HepG2 (cell line): ENCODE data around the gene ARID1A. TPM values are rescaled to one million over a fixed set of nuclear protein-coding genes. Genes with fewer than 3 reads are reported as not detected.

ENCODE experiments used
- ATF3 ChIP-seq: sonication (generic); formaldehyde crosslinking; IDR thresholded peaks from 2 replicates; pipeline ENCODE4 v1.4.0; 2020; ENCODE audit warnings: missing genetic modification reagents
- GTF2F1 ChIP-seq: fragments of 150-350 bp; IDR thresholded peaks from 2 replicates; pipeline ENCODE4 v1.6.1; 2014; ENCODE audit warnings: low read length
- MTA1 ChIP-seq: sonication (generic); formaldehyde crosslinking; IDR thresholded peaks from 2 replicates; pipeline ENCODE4 v1.4.0; 2020; ENCODE audit warnings: missing genetic modification reagents, mild to moderate bottlenecking, borderline replicate concordance
- PCBP2 ChIP-seq: fragments of 200-400 bp; formaldehyde crosslinking; optimal IDR thresholded peaks from 2 replicates; pipeline ENCODE3; 2018; ENCODE audit warnings: low read length, low read depth; ENCODE audit not compliant: poor library complexity, severe bottlenecking
- REXO4 ChIP-seq: sonication (generic); formaldehyde crosslinking; IDR thresholded peaks from 2 replicates; pipeline ENCODE4 v1.8.0; 2022; ENCODE audit warnings: missing genetic modification reagents, mild to moderate bottlenecking, borderline replicate concordance
- THAP11 ChIP-seq: IDR thresholded peaks from 2 replicates; pipeline ENCODE4 v1.6.1; 2016; ENCODE audit warnings: missing biosample characterization, missing genetic modification reagents
- ZC3H13 ChIP-seq: sonication (generic); formaldehyde crosslinking; IDR thresholded peaks from 2 replicates; pipeline ENCODE4 v1.8.1; 2023; ENCODE audit warnings: mild to moderate bottlenecking, missing genetic modification reagents, moderate library complexity
- ZFP37 ChIP-seq: sonication (generic); formaldehyde crosslinking; IDR thresholded peaks from 2 replicates; pipeline ENCODE4 v1.4.0; 2020; ENCODE audit warnings: missing genetic modification reagents, borderline replicate concordance
- ZNF274 ChIP-seq: sonication (generic); formaldehyde crosslinking; IDR thresholded peaks from 2 replicates; pipeline ENCODE4 v1.5.1; 2020; ENCODE audit warnings: mild to moderate bottlenecking, missing genetic modification reagents
- ZNF558 ChIP-seq: sonication (generic); formaldehyde crosslinking; IDR thresholded peaks from 2 replicates; pipeline ENCODE4 v1.9.0; 2022; ENCODE audit warnings: mild to moderate bottlenecking, missing genetic modification reagents, borderline replicate concordance
- polyA plus RNA-seq, 8 experiments: library from polyadenylated mRNA; depleted of rRNA in 3 of 8; stranded (reverse) in 7 of 8; unstranded in 1 of 8; fragments of >200 nt; fragmentation: Illumina TruSeq in 4 of 8; extraction: Trizol in 4 of 8; gene quantifications; 2 replicates each; pipeline versions ENCODE4 v1.2.1 to v1.2.3, GENCODE V29; 2011 to 2016; ENCODE audit warnings: low read depth in 4 of 8, missing spikeins in 1 of 8, mixed read lengths in 1 of 8; ENCODE audit not compliant: insufficient read depth in 1 of 8
- total RNA-seq, 5 experiments: library from RNA; depleted of rRNA; stranded (reverse); fragments of >200 nt; fragmentation: Illumina TruSeq; extraction: Trizol; gene quantifications; 2 replicates each; pipeline ENCODE4 v1.2.3, GENCODE V29; 2016; ENCODE audit warnings: low read depth in 1 of 5
- TF ChIP-seq, protein P1 (sequence below): sonication (generic); formaldehyde crosslinking; IDR thresholded peaks from 2 replicates; pipeline ENCODE4 v1.4.0; 2020; ENCODE audit warnings: missing genetic modification reagents
- TF ChIP-seq, protein P2 (sequence below): sonication (generic); formaldehyde crosslinking; IDR thresholded peaks from 2 replicates; pipeline ENCODE4 v1.8.1; 2023; ENCODE audit warnings: mild to moderate bottlenecking, missing genetic modification reagents
- TF ChIP-seq, protein P3 (sequence below): sonication (generic); formaldehyde crosslinking; IDR thresholded peaks from 2 replicates; pipeline ENCODE4 v1.5.0; 2020; ENCODE audit warnings: missing genetic modification reagents
- TF ChIP-seq, protein P4 (sequence below): sonication (generic); formaldehyde crosslinking; IDR thresholded peaks from 2 replicates; pipeline ENCODE4 v1.4.0; 2020; ENCODE audit warnings: mild to moderate bottlenecking, missing genetic modification reagents

The ARID1A gene
- total and polyA plus RNA-seq, 2 of the 13 experiments (the other 11 are each of a cell fraction or from before 2014, with no cell fraction given) = 11.9 to 15.9 TPM

GRCh38 chr1:26692211-26692792, 3.5 kb upstream of the ARID1A start (continued):
- TF ChIP-seq ATF3 (CRISPR knock-in tag) (no peak), PCBP2 (no peak), THAP11 (CRISPR knock-in tag) (peak; percentile 50), ZFP37 (CRISPR knock-in tag) (no peak), ZNF274 (CRISPR knock-in tag) (no peak), ZNF558 (CRISPR knock-in tag) (no peak), GTF2F1 (no peak), MTA1 (CRISPR knock-in tag) (0 out of 2 replicates have a peak, but pooled peaks have one; percentile 39), REXO4 (no peak), ZC3H13 (CRISPR knock-in tag) (no peak; the same call in 1 of the 2 replicates)
- TF ChIP-seq, protein P1, sequence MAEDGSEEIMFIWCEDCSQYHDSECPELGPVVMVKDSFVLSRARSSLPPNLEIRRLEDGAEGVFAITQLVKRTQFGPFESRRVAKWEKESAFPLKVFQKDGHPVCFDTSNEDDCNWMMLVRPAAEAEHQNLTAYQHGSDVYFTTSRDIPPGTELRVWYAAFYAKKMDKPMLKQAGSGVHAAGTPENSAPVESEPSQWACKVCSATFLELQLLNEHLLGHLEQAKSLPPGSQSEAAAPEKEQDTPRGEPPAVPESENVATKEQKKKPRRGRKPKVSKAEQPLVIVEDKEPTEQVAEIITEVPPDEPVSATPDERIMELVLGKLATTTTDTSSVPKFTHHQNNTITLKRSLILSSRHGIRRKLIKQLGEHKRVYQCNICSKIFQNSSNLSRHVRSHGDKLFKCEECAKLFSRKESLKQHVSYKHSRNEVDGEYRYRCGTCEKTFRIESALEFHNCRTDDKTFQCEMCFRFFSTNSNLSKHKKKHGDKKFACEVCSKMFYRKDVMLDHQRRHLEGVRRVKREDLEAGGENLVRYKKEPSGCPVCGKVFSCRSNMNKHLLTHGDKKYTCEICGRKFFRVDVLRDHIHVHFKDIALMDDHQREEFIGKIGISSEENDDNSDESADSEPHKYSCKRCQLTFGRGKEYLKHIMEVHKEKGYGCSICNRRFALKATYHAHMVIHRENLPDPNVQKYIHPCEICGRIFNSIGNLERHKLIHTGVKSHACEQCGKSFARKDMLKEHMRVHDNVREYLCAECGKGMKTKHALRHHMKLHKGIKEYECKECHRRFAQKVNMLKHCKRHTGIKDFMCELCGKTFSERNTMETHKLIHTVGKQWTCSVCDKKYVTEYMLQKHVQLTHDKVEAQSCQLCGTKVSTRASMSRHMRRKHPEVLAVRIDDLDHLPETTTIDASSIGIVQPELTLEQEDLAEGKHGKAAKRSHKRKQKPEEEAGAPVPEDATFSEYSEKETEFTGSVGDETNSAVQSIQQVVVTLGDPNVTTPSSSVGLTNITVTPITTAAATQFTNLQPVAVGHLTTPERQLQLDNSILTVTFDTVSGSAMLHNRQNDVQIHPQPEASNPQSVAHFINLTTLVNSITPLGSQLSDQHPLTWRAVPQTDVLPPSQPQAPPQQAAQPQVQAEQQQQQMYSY = peak; percentile 97
- TF ChIP-seq, protein P2, sequence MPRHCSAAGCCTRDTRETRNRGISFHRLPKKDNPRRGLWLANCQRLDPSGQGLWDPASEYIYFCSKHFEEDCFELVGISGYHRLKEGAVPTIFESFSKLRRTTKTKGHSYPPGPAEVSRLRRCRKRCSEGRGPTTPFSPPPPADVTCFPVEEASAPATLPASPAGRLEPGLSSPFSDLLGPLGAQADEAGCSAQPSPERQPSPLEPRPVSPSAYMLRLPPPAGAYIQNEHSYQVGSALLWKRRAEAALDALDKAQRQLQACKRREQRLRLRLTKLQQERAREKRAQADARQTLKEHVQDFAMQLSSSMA (CRISPR knock-in tag) = no peak
- TF ChIP-seq, protein P3, sequence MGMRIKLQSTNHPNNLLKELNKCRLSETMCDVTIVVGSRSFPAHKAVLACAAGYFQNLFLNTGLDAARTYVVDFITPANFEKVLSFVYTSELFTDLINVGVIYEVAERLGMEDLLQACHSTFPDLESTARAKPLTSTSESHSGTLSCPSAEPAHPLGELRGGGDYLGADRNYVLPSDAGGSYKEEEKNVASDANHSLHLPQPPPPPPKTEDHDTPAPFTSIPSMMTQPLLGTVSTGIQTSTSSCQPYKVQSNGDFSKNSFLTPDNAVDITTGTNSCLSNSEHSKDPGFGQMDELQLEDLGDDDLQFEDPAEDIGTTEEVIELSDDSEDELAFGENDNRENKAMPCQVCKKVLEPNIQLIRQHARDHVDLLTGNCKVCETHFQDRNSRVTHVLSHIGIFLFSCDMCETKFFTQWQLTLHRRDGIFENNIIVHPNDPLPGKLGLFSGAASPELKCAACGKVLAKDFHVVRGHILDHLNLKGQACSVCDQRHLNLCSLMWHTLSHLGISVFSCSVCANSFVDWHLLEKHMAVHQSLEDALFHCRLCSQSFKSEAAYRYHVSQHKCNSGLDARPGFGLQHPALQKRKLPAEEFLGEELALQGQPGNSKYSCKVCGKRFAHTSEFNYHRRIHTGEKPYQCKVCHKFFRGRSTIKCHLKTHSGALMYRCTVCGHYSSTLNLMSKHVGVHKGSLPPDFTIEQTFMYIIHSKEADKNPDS = no peak
- TF ChIP-seq, protein P4, sequence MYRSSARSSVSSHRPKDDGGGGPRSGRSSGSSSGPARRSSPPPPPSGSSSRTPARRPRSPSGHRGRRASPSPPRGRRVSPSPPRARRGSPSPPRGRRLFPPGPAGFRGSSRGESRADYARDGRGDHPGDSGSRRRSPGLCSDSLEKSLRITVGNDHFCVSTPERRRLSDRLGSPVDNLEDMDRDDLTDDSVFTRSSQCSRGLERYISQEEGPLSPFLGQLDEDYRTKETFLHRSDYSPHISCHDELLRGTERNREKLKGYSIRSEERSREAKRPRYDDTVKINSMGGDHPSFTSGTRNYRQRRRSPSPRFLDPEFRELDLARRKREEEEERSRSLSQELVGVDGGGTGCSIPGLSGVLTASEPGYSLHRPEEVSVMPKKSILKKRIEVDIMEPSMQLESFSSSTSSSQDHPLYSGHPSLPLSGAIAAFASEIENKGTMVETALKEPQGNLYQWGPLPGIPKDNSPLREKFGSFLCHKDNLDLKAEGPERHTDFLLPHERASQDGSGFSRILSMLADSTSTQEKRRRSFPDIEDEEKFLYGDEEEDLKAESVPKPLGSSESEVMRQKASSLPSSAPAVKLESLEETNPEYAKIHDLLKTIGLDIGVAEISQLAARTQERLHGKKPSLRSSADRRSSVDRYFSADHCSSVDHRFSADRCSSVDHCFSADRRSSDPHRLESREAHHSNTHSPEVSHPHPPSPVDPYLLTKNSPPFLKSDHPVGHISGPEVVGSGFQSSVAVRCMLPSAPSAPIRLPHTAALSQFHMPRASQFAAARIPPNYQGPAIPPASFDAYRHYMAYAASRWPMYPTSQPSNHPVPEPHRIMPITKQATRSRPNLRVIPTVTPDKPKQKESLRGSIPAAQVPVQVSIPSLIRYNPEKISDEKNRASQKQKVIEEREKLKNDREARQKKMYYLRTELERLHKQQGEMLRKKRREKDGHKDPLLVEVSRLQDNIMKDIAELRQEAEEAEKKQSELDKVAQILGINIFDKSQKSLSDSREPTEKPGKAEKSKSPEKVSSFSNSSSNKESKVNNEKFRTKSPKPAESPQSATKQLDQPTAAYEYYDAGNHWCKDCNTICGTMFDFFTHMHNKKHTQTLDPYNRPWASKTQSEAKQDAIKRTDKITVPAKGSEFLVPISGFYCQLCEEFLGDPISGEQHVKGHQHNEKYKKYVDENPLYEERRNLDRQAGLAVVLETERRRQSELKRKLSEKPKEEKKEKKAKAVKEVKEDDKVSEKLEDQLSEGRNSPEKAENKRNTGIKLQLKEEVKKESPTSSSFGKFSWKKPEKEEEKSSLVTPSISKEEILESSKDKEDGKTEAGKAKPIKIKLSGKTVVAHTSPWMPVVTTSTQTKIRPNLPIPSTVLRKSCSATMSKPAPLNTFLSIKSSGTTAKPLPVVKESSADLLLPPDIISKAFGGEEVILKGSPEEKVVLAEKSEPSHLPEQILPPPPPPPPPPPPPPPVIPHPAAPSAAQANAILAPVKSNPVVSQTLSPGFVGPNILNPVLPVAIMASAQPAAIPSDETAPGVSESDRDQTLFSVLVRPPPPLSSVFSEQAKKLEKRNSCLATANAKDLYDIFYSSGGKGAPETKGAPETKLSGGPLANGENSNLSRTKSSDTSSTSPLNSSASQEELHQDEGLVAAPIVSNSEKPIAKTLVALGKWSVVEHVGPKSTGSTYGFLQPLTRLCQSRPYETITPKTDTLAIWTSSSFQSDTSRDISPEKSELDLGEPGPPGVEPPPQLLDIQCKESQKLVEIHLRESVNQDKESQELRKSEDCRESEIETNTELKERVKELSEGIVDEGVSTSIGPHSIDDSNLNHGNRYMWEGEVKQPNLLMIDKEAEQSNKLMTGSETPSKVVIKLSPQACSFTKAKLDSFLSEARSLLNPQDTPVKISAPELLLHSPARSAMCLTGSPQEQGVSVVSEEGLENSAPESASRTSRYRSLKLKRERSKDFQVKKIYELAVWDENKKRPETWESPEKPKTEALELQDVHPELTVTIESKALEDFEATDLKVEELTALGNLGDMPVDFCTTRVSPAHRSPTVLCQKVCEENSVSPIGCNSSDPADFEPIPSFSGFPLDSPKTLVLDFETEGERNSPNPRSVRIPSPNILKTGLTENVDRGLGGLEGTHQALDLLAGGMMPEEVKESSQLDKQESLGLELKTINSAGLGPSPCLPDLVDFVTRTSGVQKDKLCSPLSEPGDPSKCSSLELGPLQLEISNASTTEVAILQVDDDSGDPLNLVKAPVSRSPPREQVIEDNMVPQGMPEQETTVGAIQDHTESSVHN (CRISPR knock-in tag) = peak; percentile 37; the same call in 1 of the 2 replicates
